GM12801 (cell line): ENCODE measurements around the gene NUP107.

Experiments
- TF ChIP-seq, protein P1 (sequence below): IDR thresholded peaks from one replicate; pipeline ENCODE4 v1.5.1; 2011; ENCODE audit warnings: control low read depth; ENCODE audit not compliant: insufficient read length; ENCODE audit errors: extremely low read depth

The NUP107 gene

DNA sequence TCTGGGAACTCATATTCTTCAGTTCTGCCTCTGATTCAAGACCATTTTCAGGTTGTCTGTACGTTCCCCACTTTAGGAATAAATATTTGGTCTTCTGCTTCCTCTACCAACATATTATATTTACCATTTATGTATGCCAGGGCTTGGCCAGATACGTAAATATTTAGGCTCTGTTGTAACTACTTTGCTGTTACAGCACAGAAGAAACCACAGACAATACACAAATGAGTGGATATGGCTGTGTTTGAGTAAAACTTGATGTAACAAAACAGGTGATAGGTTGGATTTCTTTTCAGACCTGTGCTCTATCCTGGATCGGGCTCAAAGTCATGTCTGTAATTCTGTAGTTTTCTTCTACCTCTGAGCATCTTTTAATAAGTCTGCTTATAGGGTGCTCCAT lies 38.6 kb upstream of the NUP107 start:
- TF ChIP-seq, protein P1, sequence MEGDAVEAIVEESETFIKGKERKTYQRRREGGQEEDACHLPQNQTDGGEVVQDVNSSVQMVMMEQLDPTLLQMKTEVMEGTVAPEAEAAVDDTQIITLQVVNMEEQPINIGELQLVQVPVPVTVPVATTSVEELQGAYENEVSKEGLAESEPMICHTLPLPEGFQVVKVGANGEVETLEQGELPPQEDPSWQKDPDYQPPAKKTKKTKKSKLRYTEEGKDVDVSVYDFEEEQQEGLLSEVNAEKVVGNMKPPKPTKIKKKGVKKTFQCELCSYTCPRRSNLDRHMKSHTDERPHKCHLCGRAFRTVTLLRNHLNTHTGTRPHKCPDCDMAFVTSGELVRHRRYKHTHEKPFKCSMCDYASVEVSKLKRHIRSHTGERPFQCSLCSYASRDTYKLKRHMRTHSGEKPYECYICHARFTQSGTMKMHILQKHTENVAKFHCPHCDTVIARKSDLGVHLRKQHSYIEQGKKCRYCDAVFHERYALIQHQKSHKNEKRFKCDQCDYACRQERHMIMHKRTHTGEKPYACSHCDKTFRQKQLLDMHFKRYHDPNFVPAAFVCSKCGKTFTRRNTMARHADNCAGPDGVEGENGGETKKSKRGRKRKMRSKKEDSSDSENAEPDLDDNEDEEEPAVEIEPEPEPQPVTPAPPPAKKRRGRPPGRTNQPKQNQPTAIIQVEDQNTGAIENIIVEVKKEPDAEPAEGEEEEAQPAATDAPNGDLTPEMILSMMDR: no peak

DNA sequence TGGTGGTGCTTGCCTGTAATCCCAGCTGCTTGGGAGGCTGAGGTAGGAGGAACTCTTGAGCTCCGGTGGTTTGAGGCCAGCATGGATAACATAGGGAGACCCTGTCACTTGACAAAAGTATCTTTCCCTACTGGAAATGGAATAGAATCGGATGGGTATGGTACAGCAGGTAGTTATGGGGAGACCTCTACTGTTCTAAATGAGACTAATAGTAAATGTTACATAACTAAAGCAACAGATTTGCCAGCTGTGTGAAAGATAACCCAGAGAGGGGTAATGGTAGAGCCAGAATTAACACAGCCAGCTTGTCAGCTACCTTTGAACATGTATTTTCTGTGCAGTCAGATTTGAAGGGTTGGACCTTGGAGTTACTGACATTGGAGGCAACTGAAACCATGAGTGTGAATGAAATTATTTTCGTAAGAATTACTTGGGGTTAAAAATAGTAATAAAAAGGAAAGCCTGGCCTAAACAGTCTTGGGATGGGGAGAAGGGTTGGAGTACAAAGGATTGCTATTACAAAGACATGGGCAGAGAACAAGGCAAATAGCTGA lies 21.7 kb upstream of the NUP107 start:
- TF ChIP-seq, protein P1: no peak

DNA sequence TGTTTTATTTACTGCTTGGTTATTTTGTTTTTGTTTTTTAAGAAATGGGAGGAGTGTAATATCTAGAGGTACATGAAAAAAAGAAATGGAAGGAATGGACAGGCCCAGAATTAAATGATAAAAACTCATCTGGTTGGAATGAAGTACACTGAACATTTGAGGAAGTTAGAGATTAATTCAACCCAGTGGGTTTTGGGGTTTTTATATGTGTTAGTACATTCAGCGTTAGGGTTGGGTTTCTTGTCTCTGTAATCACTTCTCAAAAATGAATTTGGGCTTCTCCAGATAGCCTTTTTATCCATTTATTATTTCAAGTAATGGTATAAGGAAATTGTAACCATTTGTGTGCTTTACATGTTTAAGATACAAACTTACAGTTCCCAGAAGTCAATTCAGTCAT lies 19.5 kb upstream of the NUP107 start:
- TF ChIP-seq, protein P1: no peak

DNA sequence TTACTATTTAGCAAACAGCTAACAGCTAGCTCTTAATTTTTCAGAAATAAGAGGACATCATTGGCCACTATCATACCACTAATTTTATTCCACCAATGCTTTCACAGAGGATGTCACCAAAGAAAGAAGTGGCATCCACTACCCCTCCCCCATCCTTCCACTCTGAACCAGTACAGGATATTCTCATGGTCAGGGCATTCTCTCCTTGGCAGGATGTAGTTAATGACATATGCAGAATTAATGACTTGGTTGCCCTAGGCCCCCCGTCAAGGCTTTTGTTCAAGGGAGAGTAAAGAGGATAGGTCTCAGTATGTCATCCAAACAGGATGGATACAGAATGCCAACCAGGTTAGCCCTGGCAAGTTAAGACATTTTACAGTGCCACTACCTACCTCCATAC lies 18.9 kb upstream of the NUP107 start:
- TF ChIP-seq, protein P1: no peak

DNA sequence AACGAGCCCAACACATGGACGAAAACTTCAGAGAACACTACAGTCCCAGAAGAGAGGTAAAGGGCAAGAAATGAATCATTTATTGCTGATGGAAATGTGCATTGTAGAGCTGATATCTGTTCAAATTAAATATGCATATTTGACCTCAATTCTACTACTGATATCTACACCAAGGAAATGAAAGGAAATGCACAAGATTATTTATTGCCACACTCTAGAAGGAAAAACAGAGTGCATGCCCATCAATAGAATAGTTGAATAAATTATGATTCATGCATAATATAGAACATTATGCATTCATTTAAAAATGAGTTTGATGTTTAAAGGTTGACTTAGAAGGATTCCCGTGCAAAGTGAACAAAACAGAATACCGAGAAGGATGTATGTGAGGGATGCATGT lies 15.6 kb upstream of the NUP107 start:
- TF ChIP-seq, protein P1: no peak

DNA sequence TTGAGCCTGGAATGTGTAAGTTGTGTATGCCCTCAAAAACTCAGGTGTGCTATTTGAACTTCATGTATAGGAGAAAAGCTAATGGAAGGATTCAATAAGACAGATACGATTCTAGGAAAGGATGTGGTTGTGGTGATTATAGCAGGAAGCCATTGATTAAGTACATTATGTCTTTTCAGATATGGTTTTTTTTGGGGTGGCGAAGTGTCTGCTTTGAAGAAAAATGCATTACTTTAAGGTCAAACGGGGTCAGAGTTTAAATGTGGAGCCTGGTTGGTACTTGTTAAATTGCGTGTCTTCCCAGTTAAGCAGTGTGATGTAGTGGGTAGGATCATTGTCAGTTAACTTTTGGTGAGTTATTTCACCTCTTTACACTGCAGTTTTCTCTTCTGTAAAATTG lies 13.0 kb upstream of the NUP107 start:
- TF ChIP-seq, protein P1: no peak

DNA sequence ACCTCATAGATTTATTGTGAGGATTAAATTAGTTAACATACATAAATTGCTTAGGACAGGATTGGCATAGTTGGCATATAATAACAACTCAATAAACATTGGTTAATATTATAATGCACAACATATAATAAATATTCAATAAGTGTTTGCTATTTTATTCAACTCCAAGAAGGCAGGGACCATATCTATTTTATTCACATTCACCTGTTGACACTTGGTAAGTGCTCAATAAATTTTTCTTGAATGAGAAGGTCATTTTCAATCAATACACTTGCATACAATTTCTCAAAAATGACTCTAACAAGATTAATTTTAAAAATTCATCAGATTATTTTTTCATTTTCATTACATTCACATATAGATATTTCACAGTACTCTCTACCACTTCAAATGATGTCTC lies 12.4 kb upstream of the NUP107 start:
- TF ChIP-seq, protein P1: no peak
